Stomach smooth muscle (tissue), 2 donors: ENCODE results near the gene KCNJ12.
"Not testable (repeated sequence)": the region's sequence is repeated elsewhere in the genome, so short reads cannot be mapped to it uniquely, and the experiment has no call there.

Experiments
- H3K27ac ChIP-seq: one replicate; pipeline ENCODE4 v1.7.0; 2013; ENCODE audit warnings: mild to moderate bottlenecking, low read length, inconsistent platforms
- H3K27me3 ChIP-seq, 2 donors: one replicate each; pipeline ENCODE4 v1.7.0; 2013; ENCODE audit warnings: low read length in 2 of 2; ENCODE audit not compliant: insufficient read depth in 2 of 2, control insufficient read depth in 1 of 2
- H3K36me3 ChIP-seq, 2 donors: one replicate each; pipeline ENCODE4 v1.7.0; 2013; ENCODE audit warnings: low read length in 2 of 2; ENCODE audit not compliant: control insufficient read depth in 2 of 2, insufficient read depth in 2 of 2
- H3K4me1 ChIP-seq: one replicate; pipeline ENCODE4 v1.7.0; 2013; ENCODE audit warnings: low read length; ENCODE audit not compliant: control insufficient read depth, insufficient read depth
- H3K4me3 ChIP-seq, 2 donors: one replicate each; pipeline ENCODE4 v1.7.0; 2013; ENCODE audit warnings: low read length in 2 of 2
- H3K9ac ChIP-seq, 2 donors: one replicate each; pipeline ENCODE4 v1.7.0; 2013; ENCODE audit warnings: low read length in 2 of 2, mild to moderate bottlenecking in 1 of 2
- H3K9me3 ChIP-seq, 2 donors: one replicate each; pipeline ENCODE4 v1.7.0; 2013; ENCODE audit warnings: low read length in 2 of 2; ENCODE audit not compliant: control insufficient read depth in 2 of 2
- donor health status: healthy.
- donor health status: Pancreatic carcinoma.

KCNJ12 gene

DNA sequence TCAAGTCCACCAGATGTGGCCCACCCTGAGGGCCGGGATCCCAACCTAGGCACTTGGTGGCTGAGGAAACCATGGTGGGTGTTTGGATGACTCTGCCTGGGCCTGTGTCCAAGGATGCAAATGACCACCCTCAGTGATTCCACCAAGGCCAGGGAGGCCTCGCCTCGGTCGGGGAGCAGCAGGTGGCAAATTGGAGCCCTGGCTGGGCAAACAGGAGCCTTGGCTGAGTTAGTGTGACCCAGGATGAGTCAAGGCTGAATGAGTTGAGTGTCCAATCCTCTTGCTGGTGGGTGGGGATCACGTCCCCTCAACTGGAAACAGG lies 62.8 kb downstream of the KCNJ12 start:
- not testable (repeated sequence) for H3K9ac ChIP-seq, H3K27ac ChIP-seq, H3K4me3 ChIP-seq, H3K4me1 ChIP-seq, H3K36me3 ChIP-seq, H3K9me3 ChIP-seq, H3K27me3 ChIP-seq

DNA sequence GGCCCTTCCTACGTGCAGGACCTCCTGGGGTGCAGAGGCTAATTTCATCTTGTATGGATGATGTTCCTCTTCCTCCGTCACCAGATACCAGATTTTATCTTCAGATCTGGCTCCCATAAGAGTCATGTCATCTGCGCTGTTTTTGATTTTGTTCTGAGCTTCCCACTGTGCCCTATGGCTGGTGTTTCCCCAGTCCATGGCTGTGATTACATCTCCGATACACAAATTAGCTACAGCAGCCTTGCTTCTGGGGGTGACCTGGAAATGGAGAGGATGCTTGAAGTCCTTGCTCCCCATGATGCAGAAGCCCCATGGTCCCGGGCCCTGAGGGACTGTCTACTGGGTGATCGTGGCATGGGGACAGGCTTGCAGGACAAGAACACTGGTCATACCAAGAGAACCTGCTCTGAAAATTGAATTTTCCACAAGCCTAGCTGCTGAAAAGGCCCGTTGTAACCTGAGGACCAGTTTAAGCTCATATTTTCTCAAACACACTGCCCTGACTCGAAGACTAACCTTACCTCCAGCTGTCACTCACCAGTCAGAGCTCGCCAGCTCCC lies 69.0 kb downstream of the KCNJ12 start:
- Histone ChIP-seq H3K27ac (no peak overlapping the region), H3K9me3 (no peaks in the 10 kb centered on the region), H3K9ac (no peak overlapping the region), H3K36me3 (no peaks in the 10 kb centered on the region), H3K4me1 (no peaks in the 10 kb centered on the region), H3K27me3 (no peaks in the 10 kb centered on the region), H3K4me3 (no peak overlapping the region)

DNA sequence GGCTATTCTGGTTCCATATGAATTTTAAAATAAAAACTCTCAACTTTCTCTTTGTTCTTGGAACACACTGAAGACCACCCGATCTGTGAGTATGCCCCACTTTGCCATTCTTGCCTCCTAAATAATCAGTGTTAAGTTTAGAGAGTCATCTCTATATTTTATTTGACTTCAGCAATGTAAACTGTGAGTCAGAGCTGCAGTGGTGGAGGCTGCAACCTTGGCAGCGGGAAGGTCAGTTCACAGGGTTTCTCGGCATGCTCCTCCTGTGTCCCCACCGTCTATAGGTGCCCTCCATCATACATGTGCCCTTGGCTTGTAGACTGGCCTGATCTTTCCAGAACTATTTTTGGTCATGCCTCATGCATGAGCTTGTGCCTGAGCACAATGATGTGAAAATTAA lies 71.4 kb downstream of the KCNJ12 start:
- not testable (repeated sequence) for H3K4me1 ChIP-seq, H3K36me3 ChIP-seq, H3K27me3 ChIP-seq

DNA sequence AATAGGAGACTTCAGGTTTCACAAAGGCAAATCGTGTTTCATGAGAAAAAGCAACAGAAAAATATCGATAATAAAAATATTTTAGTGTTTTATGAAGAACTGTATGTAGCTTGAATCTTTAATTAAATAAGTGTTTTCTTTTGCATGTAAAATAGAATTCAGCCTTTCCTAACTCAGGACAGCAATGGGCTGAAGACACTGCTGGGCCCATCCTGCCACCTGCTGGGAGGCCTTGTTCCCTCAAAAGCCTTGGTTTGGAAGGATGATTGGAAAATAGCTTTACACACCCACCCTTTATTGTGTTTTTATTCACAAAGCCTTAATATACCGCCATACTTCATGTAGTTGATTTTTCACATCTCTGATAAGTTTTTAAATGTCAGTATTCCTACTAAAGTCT lies 73.7 kb downstream of the KCNJ12 start:
- not testable (repeated sequence) for H3K4me1 ChIP-seq, H3K36me3 ChIP-seq

More for the DNA sequence above, 71.4 kb downstream of the KCNJ12 start:
- not testable (repeated sequence) for H3K27ac ChIP-seq, H3K4me3 ChIP-seq, H3K9ac ChIP-seq, H3K9me3 ChIP-seq

DNA sequence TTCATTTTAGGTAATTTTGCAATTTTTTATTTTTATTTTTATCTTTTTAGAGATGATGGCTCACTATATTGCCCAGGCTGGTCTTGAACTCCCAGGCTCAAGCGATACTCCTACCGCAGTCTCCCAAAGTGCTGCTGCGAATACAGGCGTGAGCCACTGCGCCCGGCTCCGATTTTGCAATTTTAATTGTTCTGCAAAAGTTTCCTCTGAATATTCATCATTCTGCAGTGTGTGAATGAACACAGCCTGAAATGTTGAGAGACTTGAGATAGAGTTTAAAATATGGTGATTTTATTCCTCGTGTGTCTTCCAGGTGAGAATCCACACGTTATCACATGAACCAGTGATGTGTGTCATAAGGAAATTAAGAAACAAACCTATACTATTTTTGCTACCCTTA lies 75.8 kb downstream of the KCNJ12 start:
- H3K4me1 ChIP-seq = peaks cover 6% of the 10 kb centered on the region
- no peak overlapping the region for H3K27ac ChIP-seq
- H3K9ac ChIP-seq = no peak overlapping the region

More for the DNA sequence above, 73.7 kb downstream of the KCNJ12 start:
- H3K27ac ChIP-seq, H3K9me3 ChIP-seq, H3K27me3 ChIP-seq, H3K9ac ChIP-seq, H3K4me3 ChIP-seq: not testable (repeated sequence)

DNA sequence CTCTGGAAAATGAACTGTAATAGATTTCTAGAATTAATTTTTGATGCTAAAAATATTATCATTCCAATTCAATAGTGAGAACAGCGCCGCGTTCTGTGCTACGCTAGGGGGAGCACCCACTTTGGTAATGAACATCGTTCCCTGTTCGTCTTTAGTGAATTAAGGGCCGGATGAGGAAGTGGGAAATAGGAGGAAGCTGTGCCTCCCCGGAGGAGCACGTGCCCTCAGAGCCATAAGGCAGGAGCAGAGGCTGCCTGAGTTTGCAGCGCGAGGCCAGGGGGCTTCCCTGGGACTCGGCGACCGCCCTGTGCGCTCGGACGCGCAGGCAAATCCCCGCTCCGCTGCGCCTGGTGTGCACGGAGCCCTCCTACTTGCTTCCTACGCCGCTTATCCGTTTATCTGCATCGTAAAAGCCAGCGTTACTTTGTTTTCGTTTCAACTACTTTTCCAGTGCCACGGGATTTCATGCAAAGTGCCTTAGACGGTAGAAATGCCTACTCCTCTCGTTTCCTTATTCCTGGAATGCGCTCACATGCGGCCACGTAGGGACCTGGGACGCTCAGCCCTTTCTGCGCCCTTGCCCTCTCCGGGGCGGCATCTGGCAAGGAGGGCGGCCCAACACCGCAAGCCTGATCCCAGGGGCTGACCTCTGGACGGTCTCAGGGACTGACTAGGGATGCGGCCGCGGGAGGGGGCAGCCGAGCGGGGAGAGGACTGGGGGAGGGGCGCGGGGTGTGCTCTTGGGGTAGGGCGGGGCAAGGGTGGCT lies 76.4 kb downstream of the KCNJ12 start:
- Histone ChIP-seq H3K4me3 (peak overlapping the region; percentile 69 to 76), H3K36me3 (no peaks in the 10 kb centered on the region), H3K9me3 (no peaks in the 10 kb centered on the region), H3K9ac (peak overlapping the region in 1 of 2 donors; percentile 22), H3K4me1 (peaks cover 6% of the 10 kb centered on the region), H3K27ac (no peak overlapping the region), H3K27me3 (peaks cover 0 to 2% of the 10 kb centered on the region in 2 donors)

More for the DNA sequence above, 75.8 kb downstream of the KCNJ12 start:
- no peaks in the 10 kb centered on the region for H3K36me3 ChIP-seq
- H3K27me3 ChIP-seq = peaks cover 0 to 2% of the 10 kb centered on the region in 2 donors
- peak overlapping the region in 1 of 2 donors; percentile 76 for H3K4me3 ChIP-seq
- no peaks in the 10 kb centered on the region for H3K9me3 ChIP-seq

DNA sequence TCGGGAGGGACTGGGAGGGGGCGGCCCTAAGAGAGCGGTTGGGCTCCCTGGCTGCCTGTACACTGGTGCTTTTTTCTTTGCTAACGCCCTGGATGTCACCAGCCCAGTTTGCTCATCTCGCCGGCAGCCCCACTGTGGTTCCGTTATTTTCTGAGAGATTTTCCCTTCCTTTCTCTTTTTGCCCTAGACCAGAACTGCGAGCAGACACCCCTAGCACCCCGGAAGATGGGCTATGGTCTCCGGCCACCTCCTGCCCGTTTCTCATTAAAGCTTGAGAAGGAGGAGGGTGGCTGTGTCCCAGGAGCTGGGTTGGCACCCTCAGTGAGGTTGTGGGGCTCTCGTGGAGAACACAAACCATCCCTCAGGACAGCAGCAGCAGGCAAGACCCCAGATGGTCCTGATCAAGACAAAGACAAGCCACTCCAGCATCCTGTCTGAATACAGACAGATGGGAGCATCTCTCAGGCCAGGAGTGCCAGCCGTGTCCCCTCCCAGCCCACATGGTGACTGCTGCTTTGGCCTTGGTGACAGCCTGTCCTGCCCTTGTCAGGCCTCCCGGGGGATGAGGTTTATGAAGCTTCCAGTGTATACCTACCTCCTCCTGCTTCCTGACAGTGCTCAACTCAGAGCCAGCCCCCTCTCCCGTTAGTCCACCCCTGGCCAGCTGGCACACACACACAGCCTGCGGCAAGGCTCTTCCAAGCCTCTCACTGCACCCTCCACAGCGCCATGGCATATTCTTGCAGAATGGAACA lies 77.2 kb downstream of the KCNJ12 start:
- no peaks in the 10 kb centered on the region for H3K9me3 ChIP-seq
- no peaks in the 10 kb centered on the region for H3K36me3 ChIP-seq
- no peak overlapping the region for H3K4me3 ChIP-seq
- no peak overlapping the region for H3K27ac ChIP-seq
- H3K27me3 ChIP-seq = peaks cover 0 to 2% of the 10 kb centered on the region in 2 donors
- H3K4me1 ChIP-seq = peaks cover 6% of the 10 kb centered on the region
- H3K9ac ChIP-seq = no peak overlapping the region

DNA sequence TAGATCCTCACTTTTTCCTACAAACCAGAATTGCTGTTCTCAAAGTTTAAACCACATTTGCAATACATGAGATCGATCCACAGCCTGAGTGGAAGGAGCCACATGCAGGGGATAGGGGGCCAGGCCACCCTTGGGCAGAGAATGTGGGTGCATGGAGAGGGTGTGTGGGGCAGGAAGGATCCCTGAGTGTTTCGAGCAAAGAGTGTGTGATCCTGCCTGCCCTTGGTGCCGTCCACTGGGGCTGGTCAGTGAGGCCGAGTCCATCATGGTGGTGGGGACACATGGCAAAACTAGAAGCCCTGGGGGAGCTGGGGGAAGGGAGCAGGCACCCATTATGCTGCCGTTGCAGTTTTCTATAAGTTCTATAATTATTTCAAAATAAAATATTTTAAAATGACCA lies 77.8 kb downstream of the KCNJ12 start:
- H3K27me3 ChIP-seq, H3K27ac ChIP-seq, H3K9ac ChIP-seq, H3K9me3 ChIP-seq, H3K36me3 ChIP-seq, H3K4me3 ChIP-seq, H3K4me1 ChIP-seq: not testable (repeated sequence)

DNA sequence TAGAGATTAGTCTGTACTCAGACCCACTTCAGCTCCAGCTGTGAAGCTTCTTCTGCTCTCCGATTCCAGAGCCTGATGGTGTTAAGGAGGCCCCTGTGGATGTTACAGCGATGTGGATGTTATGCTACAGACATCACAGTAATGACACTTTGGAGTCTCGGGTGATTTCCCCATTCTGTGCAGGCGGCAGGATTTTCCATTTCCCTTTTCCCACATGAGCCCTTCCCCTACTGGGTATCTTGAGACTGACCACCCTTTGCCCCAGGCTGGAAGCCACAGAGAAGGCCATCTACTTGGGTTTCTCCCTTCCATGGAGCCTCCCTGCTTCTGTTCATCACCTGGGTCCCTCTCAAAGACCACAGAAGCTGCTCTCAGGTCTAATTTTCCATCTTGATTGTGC lies 78.3 kb downstream of the KCNJ12 start:
- Histone ChIP-seq H3K4me1 (peaks cover 6% of the 10 kb centered on the region), H3K4me3 (no peak overlapping the region), H3K27ac (no peak overlapping the region), H3K36me3 (no peaks in the 10 kb centered on the region), H3K9me3 (no peaks in the 10 kb centered on the region), H3K27me3 (peaks cover 0 to 2% of the 10 kb centered on the region in 2 donors), H3K9ac (no peak overlapping the region)

DNA sequence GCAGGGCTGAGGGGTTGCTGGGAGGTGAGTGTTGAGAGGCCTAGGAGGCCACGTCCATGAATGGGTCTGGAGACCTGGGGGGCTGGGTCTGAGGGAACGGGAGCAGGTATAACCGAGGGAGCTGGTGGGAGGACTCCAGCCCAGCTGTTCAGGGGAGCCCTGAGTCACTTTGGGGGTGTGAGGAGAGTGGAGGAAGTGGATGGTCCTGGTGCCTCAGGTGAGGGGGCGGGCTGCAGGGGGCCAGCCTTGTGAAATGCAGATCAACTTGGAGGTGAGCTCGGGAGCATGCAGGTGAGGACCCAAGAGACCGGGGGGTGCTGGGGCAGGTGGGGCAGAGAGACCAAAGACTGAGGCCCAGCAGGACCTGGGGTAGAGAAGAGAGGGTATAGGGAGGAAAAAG lies 79.6 kb downstream of the KCNJ12 start:
- Histone ChIP-seq H3K36me3 (no peaks in the 10 kb centered on the region), H3K27ac (no peak overlapping the region), H3K4me3 (no peak overlapping the region), H3K27me3 (peaks cover 0 to 2% of the 10 kb centered on the region in 2 donors), H3K9ac (no peak overlapping the region), H3K9me3 (no peaks in the 10 kb centered on the region), H3K4me1 (peaks cover 6% of the 10 kb centered on the region)

DNA sequence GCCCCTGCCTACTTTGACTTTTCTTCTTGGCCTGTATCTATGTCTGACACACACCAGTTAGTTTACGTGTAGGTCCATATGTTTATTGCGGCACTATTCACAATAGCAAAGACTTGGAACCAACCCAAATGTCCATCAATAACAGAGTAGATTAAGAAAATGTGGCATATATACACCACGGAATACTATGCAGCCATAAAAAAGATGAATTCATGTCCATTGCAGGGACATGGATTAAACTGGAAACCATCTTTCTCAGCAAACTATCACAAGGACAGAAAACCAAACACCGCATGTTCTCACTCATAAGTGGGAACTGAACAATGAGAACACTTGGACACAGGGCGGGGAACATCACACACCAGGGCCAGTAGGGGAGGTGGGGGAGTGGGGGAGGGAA lies 80.3 kb downstream of the KCNJ12 start:
- H3K4me1 ChIP-seq, H3K27ac ChIP-seq, H3K9ac ChIP-seq, H3K36me3 ChIP-seq, H3K4me3 ChIP-seq, H3K27me3 ChIP-seq, H3K9me3 ChIP-seq: not testable (repeated sequence)
